ENCODE data around the gene DENND1A.

The DENND1A gene

GRCh38 chr9:123568691-123569688, 360.9 kb downstream of the DENND1A start:
- TF ChIP-seq CTCF (IDR thresholded peaks at IDR 0.05), result no peak
- H3K9me3 Mint-ChIP-seq, result peaks cover 11% of the 10 kb centered on the region
- H3K27ac Mint-ChIP-seq, result peak overlapping the region; percentile 49
- H3K27me3 Mint-ChIP-seq (ENCODE audit: low read depth, poor library complexity), result peaks cover 3% of the 10 kb centered on the region
- DNase-seq, result no peak
- peaks cover 29% of the 10 kb centered on the region for H3K4me1 Mint-ChIP-seq
- H3K4me3 Mint-ChIP-seq, result peak overlapping the region; percentile 27
- H3K36me3 Mint-ChIP-seq (ENCODE audit: low read depth), result peaks cover 22% of the 10 kb centered on the region

- no peak for TF ChIP-seq CTCF (IDR thresholded peaks at IDR 0.05)
- Mint-ChIP-seq H3K9me3 (peaks cover 4% of the 10 kb centered on the region), H3K27ac (peak overlapping the region; percentile 18), H3K4me3 (no peak overlapping the region), H3K4me1 (peaks cover 29% of the 10 kb centered on the region), H3K36me3 (ENCODE audit: low read depth) (peaks cover 9% of the 10 kb centered on the region), H3K27me3 (ENCODE audit: low read depth, poor library complexity) (peaks cover 7% of the 10 kb centered on the region)
- no peak for DNase-seq
Observed at GRCh38 chr9:123567013-123567412, 362.9 kb downstream of the DENND1A start.

- peaks cover 7% of the 10 kb centered on the region for H3K27me3 Mint-ChIP-seq (ENCODE audit: low read depth, poor library complexity)
- peak overlapping the region; percentile 27 for H3K27ac Mint-ChIP-seq
- peaks cover 2% of the 10 kb centered on the region for H3K9me3 Mint-ChIP-seq
Observed at GRCh38 chr9:123564652-123565051, 365.3 kb downstream of the DENND1A start.

GRCh38 chr9:123562844-123563346, 367.0 kb downstream of the DENND1A start:
- H3K4me1 Mint-ChIP-seq, result peaks cover 19% of the 10 kb centered on the region
- H3K9me3 Mint-ChIP-seq, result peaks cover 3% of the 10 kb centered on the region
- no peak overlapping the region for H3K27ac Mint-ChIP-seq
- TF ChIP-seq CTCF (IDR thresholded peaks at IDR 0.05), result no peak
- peaks cover 7% of the 10 kb centered on the region for H3K27me3 Mint-ChIP-seq (ENCODE audit: low read depth, poor library complexity)
- no peak for DNase-seq
- H3K4me3 Mint-ChIP-seq, result no peak overlapping the region
- H3K36me3 Mint-ChIP-seq (ENCODE audit: low read depth), result peaks cover 29% of the 10 kb centered on the region

More at GRCh38 chr9:123564652-123565051, 365.3 kb downstream of the DENND1A start:
- Mint-ChIP-seq H3K4me3 (no peak overlapping the region), H3K4me1 (peaks cover 35% of the 10 kb centered on the region), H3K36me3 (ENCODE audit: low read depth) (peaks cover 16% of the 10 kb centered on the region)
- no peak for TF ChIP-seq CTCF (IDR thresholded peaks at IDR 0.05)
- DNase-seq, result no peak

- H3K27ac Mint-ChIP-seq, result peak overlapping the region; percentile 11
Observed at GRCh38 chr9:123561046-123561445, 368.9 kb downstream of the DENND1A start.

More at GRCh38 chr9:123561046-123561445, 368.9 kb downstream of the DENND1A start:
- DNase-seq, result no peak
- H3K36me3 Mint-ChIP-seq (ENCODE audit: low read depth), result peaks cover 46% of the 10 kb centered on the region
- no peak for TF ChIP-seq CTCF (IDR thresholded peaks at IDR 0.05)
- H3K9me3 Mint-ChIP-seq, result peaks cover 3% of the 10 kb centered on the region
- no peak overlapping the region for H3K4me3 Mint-ChIP-seq
- peaks cover 7% of the 10 kb centered on the region for H3K27me3 Mint-ChIP-seq (ENCODE audit: low read depth, poor library complexity)
- peaks cover 23% of the 10 kb centered on the region for H3K4me1 Mint-ChIP-seq
